ENCODE data around the gene CASP8.

DNA sequence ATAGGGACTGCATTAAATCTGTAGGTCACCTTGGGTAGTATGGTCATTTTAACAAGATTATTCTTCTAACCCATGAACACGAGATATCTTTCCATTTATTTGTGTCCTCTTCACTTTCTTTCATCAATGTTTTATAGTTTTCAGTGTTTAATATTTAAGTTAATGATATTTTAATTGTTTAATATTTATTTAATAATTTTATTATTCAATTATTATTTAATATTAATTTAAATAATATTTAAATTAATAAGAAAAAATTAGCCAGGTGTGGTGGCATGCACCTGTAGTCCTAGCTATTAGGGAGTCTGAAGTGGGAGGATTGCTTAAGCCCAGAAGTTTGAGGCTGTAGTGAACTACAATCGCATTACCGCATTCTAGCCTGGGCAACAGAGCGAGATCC, 44.4 kb upstream of the CASP8 start:
- TF ChIP-seq POLR2A (IDR thresholded peaks at IDR 0.05; ENCODE audit: low read depth, low read length) (no peak), POLR2AphosphoS5 (IDR thresholded peaks at IDR 0.05; ENCODE audit: low read depth, low read length) (no peak), SPI1 (IDR thresholded peaks at IDR 0.05; ENCODE audit: low read depth, low read length) (no peak), TAF1 (IDR thresholded peaks at IDR 0.05; ENCODE audit: low read depth, low read length) (no peak)

All from GM12891 (cell line).